NB4 (cell line): ENCODE results near the gene DLG2.

ENCODE experiments used
- CTCF ChIP-seq: IDR thresholded peaks from one replicate; pipeline ENCODE4 v1.5.1; 2012; ENCODE audit warnings: low read depth, low read length
- POLR2A ChIP-seq: IDR thresholded peaks from 2 replicates; pipeline ENCODE4 v1.6.1; 2011; ENCODE audit warnings: mild to moderate bottlenecking; ENCODE audit not compliant: insufficient read length; ENCODE audit errors: extremely low read depth

GRCh38 chr11:85086504-85087284 is 540.5 kb downstream of the DLG2 start:
- TF ChIP-seq CTCF (no peak), POLR2A (no peak)
